PFSK-1 (cell line): ENCODE measurements around the gene MYO7B.

Experiments
- POLR2AphosphoS5 ChIP-seq: IDR thresholded peaks from 2 replicates; pipeline ENCODE4 v1.6.1; 2012; ENCODE audit warnings: low read depth, mild to moderate bottlenecking, control low read depth, low read length, moderate library complexity
- TF ChIP-seq, protein P1 (sequence below), 2 experiments: IDR thresholded peaks; 2 replicates each; pipeline versions ENCODE4 v1.6.1 to v1.8.0; 2011 to 2012; ENCODE audit warnings: low read depth in 2 of 2, low read length in 2 of 2, control low read depth in 1 of 2, inconsistent platforms in 1 of 2, mild to moderate bottlenecking in 1 of 2, moderate library complexity in 1 of 2; ENCODE audit not compliant: insufficient read depth in 1 of 2

DNA sequence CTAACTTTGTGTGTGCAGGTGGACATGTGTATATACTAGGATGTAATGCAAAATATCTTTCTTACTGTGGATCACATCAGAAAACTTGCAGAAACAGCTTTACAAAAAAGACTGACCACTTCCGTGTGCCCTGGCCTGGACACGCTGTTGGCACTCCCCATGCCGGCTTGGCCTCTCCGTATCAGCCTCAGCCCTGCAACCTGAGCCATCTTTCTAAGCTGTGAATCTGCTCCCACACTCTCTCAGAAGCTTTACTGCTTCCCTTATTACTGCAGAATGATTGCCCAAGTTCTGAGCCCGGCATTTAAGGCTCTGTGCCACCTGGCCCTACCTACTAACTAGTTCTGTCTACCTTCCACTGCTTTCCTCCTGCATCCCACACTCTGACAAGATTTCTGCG, 37.8 kb downstream of the MYO7B start:
- TF ChIP-seq, protein P1, sequence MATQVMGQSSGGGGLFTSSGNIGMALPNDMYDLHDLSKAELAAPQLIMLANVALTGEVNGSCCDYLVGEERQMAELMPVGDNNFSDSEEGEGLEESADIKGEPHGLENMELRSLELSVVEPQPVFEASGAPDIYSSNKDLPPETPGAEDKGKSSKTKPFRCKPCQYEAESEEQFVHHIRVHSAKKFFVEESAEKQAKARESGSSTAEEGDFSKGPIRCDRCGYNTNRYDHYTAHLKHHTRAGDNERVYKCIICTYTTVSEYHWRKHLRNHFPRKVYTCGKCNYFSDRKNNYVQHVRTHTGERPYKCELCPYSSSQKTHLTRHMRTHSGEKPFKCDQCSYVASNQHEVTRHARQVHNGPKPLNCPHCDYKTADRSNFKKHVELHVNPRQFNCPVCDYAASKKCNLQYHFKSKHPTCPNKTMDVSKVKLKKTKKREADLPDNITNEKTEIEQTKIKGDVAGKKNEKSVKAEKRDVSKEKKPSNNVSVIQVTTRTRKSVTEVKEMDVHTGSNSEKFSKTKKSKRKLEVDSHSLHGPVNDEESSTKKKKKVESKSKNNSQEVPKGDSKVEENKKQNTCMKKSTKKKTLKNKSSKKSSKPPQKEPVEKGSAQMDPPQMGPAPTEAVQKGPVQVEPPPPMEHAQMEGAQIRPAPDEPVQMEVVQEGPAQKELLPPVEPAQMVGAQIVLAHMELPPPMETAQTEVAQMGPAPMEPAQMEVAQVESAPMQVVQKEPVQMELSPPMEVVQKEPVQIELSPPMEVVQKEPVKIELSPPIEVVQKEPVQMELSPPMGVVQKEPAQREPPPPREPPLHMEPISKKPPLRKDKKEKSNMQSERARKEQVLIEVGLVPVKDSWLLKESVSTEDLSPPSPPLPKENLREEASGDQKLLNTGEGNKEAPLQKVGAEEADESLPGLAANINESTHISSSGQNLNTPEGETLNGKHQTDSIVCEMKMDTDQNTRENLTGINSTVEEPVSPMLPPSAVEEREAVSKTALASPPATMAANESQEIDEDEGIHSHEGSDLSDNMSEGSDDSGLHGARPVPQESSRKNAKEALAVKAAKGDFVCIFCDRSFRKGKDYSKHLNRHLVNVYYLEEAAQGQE (IDR thresholded peaks at IDR 0.05; ENCODE audit: insufficient read depth in 1 of 2, low read depth in 2 of 2, low read length in 2 of 2), result no peak
- TF ChIP-seq POLR2AphosphoS5, result no peak
